Panc1 (cell line): Measurements from ENCODE around the gene PRPSAP2. TPM values are rescaled to one million over a fixed set of nuclear protein-coding genes. Genes with fewer than 3 reads are reported as not detected.
"Not testable (repeated sequence)": the region's sequence is repeated elsewhere in the genome, so short reads cannot be mapped to it uniquely, and the experiment has no call there.

Experiments used
- ATAC-seq: fragments of 200-7000 bp; cut with Tn5 transposase; 2 replicates; pipeline ENCODE4 v1.9.1; 2020; ENCODE audit warnings: mild to moderate bottlenecking, moderate library complexity
- BruUV-seq: library from RNA; stranded (reverse); fragments of 400-500 nt; replicated peaks from 2 replicates; lab custom pipeline; 2021; lab: Mats Ljungman, UMichigan
- CTCF ChIA-PET: fragments of 300-600 bp; sonication (Branson Sonifier 250); formaldehyde crosslinking; loops from one replicate; lab custom pipeline; 2022; ENCODE audit warnings: antibody characterized with exemption; lab: Charles Lee
- POLR2A ChIA-PET: fragments of 300-600 bp; sonication (Branson Sonifier 250); formaldehyde crosslinking; loops from one replicate; lab custom pipeline; 2022; ENCODE audit warnings: antibody characterized with exemption; lab: Charles Lee
- DNase-seq: peaks from one replicate; pipeline ENCODE4 v3.0.0-alpha.2; 2010; ENCODE audit warnings: low read depth, low spot score
- H3K27ac ChIP-seq: 2 replicates; pipeline ENCODE4 v1.5.1; 2011; ENCODE audit warnings: mild to moderate bottlenecking, low read length, inconsistent platforms
- H3K27me3 ChIP-seq: fragments of 200-500 bp; sonication (Bioruptor generic); 2 replicates; pipeline ENCODE4 v1.6.0; 2014; ENCODE audit warnings: low read length, inconsistent platforms; ENCODE audit not compliant: control insufficient read depth, insufficient read depth
- H3K36me3 ChIP-seq: fragments of 200-500 bp; sonication (Bioruptor generic); 2 replicates; pipeline ENCODE4 v1.5.1; 2014; ENCODE audit warnings: inconsistent platforms, mild to moderate bottlenecking, low read length, moderate library complexity; ENCODE audit not compliant: control insufficient read depth, insufficient read depth
- H3K4me1 ChIP-seq: 2 replicates; pipeline ENCODE4 v1.5.1; 2011; ENCODE audit warnings: inconsistent platforms, mild to moderate bottlenecking, low read length, moderate library complexity; ENCODE audit not compliant: control insufficient read depth, insufficient read depth
- H3K4me3 ChIP-seq, 2 experiments: 2 replicates each; pipeline ENCODE4 v1.5.1; 2011 to 2012; ENCODE audit warnings: low read depth in 2 of 2, low read length in 2 of 2, mild to moderate bottlenecking in 2 of 2, inconsistent platforms in 1 of 2, moderate library complexity in 1 of 2
- H3K9me3 ChIP-seq: fragments of 200-500 bp; sonication (Bioruptor generic); 2 replicates; pipeline ENCODE4 v1.5.1; 2014; ENCODE audit warnings: low read depth, mild to moderate bottlenecking, inconsistent platforms, low read length, moderate library complexity; ENCODE audit not compliant: control insufficient read depth, insufficient read depth
- CTCF ChIP-seq: fragments of 450-650 bp; IDR thresholded peaks from 2 replicates; pipeline ENCODE4 v1.5.1; 2017; ENCODE audit warnings: mild to moderate bottlenecking
- POLR2AphosphoS5 ChIP-seq: IDR thresholded peaks from 2 replicates; pipeline ENCODE4 v1.6.1; 2012; ENCODE audit warnings: mild to moderate bottlenecking, low read depth, low read length, moderate library complexity
- in situ Hi-C: cut with HindIII; loops from 2 replicates; pipeline ENCODE4 v1.10.0; 2016; ENCODE audit warnings: low sequenced_read_pairs, low pct_unique_long_range_greater_than_20kb
- intact Hi-C: fragments of 100-400 bp; cut with micrococcal nuclease; formaldehyde crosslinking; loops from one replicate; pipeline ENCODE4 v1.10.0; 2022; ENCODE audit not compliant: unreplicated experiment
- total RNA-seq: library from RNA; stranded (reverse); gene quantifications from one replicate; pipeline ENCODE4 v1.2.1, GENCODE V29; 2021; ENCODE audit not compliant: unreplicated experiment

Gene PRPSAP2
- total RNA-seq, 1 experiment from 2014 or later: 25.3 TPM

- H3K27ac ChIP-seq, CTCF ChIA-PET, H3K27me3 ChIP-seq, BruUV-seq, H3K9me3 ChIP-seq, intact Hi-C loops, POLR2A ChIA-PET, H3K36me3 ChIP-seq, H3K4me3 ChIP-seq, H3K4me1 ChIP-seq, in situ Hi-C loops: not testable (repeated sequence)
- peak; percentile 25 for DNase-seq
- ATAC-seq: peak; percentile 89
- peak; percentile 65; the same call in 1 of the 2 replicates for TF ChIP-seq CTCF
Observed at GRCh38 chr17:18816489-18817371, 41.2 kb upstream of the PRPSAP2 start.

- CTCF ChIA-PET, intact Hi-C loops, H3K27ac ChIP-seq, in situ Hi-C loops, H3K4me1 ChIP-seq, H3K9me3 ChIP-seq, BruUV-seq, H3K36me3 ChIP-seq, ATAC-seq, DNase-seq, POLR2A ChIA-PET, H3K27me3 ChIP-seq, H3K4me3 ChIP-seq: not testable (repeated sequence)
Observed at GRCh38 chr17:18821430-18821829, 36.5 kb upstream of the PRPSAP2 start.

- H3K36me3 ChIP-seq, H3K27me3 ChIP-seq, H3K4me3 ChIP-seq, H3K9me3 ChIP-seq, intact Hi-C loops, BruUV-seq, in situ Hi-C loops, POLR2A ChIA-PET, DNase-seq, CTCF ChIA-PET, H3K4me1 ChIP-seq, ATAC-seq, H3K27ac ChIP-seq: not testable (repeated sequence)
Observed at GRCh38 chr17:18827613-18828012, 30.3 kb upstream of the PRPSAP2 start.

- ATAC-seq (no peak), DNase-seq (no peak)
- in situ Hi-C loops (no loop called here), intact Hi-C loops (no loop called here)
- ChIA-PET POLR2A (no interaction called here), CTCF (no interaction called here)
- TF ChIP-seq CTCF (no peak), POLR2AphosphoS5 (no peak)
- Histone ChIP-seq H3K36me3 (no peaks in the 10 kb centered on the region), H3K4me3 (no peak overlapping the region), H3K9me3 (no peaks in the 10 kb centered on the region), H3K27ac (no peak overlapping the region), H3K4me1 (no peaks in the 10 kb centered on the region), H3K27me3 (no peaks in the 10 kb centered on the region)
- BruUV-seq: no TSS peak
Observed at GRCh38 chr17:18848501-18848900, 9.4 kb upstream of the PRPSAP2 start.
